A673 (cell line): Measurements from ENCODE around the gene MOSPD3.

Experiments used
- CTCF ChIP-seq: fragments of 300-800, 200-600 bp; sonication (generic); conservative IDR thresholded peaks from 2 replicates; pipeline ENCODE4 v1.5.1; 2017; ENCODE audit warnings: low read depth, mild to moderate bottlenecking, antibody characterized with exemption, low read length, moderate library complexity, mixed read lengths
- EZH2 ChIP-seq: fragments of 200-600 bp; sonication (generic); IDR thresholded peaks from 2 replicates; pipeline ENCODE4 v1.6.1; 2017; ENCODE audit warnings: borderline replicate concordance, low read depth, mild to moderate bottlenecking, mixed read lengths, antibody characterized with exemption, low read length; ENCODE audit not compliant: poor library complexity, severe bottlenecking

DNA sequence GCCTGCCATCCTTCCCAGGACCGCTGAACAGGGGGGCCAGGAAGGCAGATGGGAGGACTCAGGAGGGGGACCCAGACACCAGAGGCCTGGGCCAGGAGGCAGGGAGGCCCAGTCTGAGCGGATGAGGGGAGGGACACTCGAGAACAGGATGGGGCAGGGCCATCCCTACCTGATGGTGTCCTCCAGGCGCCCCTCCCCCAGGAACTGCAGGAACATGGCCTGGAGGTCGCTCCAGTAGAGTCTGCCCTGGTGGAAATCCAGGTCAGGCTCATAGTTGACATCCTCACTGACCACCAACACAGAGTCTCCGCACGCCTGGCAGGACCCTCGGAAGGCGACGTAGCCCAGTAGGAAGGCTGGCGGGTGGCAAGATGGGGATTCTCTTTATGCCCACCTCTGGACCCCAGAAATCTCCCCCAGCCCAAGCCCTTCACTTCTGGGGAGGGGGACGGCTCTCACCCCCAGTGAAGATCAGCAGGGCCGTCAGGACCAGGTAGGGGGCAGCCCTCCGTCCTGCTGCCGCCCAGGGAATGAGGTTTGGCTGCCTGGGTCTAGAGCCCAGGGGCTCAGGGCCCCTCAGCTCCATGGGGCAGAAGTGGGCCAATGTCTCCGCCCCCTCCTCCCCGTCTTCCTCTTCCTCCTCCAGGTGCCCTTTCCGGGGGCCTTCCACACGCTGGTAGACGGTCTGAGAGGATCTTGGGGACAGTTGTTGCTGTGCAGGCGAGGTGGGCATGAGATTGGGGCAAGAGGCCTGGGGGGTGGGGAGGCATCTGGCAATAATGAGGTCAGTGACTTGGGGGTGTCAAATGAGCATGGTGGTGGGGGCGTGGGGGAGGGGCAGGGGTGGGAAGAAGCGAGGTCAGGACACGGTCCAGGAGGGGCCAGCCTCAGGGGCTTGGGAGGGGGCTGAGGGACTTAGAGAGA, 28.4 kb downstream of the MOSPD3 start:
- TF ChIP-seq CTCF (no peak), EZH2 (no peak)
